Hepatic stellate cell (primary cell): Measurements from ENCODE around the gene SELENOK.

Experiments
- DNase-seq: peaks from one replicate; pipeline ENCODE4 v3.0.0; 2011; ENCODE audit warnings: low spot score

SELENOK gene

GRCh38 chr3:53883008-53883407 lies 8.7 kb downstream of the SELENOK start:
- DNase-seq: no peak

- peak; percentile 88 for DNase-seq
Observed at GRCh38 chr3:53881691-53882593, 9.7 kb downstream of the SELENOK start, which contains the start of gene ACTR8. Gene ACTR8, minus strand, starts transcription at chr3:53882152. Its CDS starts 51 bp downstream, at chr3:53882101.

DNA sequence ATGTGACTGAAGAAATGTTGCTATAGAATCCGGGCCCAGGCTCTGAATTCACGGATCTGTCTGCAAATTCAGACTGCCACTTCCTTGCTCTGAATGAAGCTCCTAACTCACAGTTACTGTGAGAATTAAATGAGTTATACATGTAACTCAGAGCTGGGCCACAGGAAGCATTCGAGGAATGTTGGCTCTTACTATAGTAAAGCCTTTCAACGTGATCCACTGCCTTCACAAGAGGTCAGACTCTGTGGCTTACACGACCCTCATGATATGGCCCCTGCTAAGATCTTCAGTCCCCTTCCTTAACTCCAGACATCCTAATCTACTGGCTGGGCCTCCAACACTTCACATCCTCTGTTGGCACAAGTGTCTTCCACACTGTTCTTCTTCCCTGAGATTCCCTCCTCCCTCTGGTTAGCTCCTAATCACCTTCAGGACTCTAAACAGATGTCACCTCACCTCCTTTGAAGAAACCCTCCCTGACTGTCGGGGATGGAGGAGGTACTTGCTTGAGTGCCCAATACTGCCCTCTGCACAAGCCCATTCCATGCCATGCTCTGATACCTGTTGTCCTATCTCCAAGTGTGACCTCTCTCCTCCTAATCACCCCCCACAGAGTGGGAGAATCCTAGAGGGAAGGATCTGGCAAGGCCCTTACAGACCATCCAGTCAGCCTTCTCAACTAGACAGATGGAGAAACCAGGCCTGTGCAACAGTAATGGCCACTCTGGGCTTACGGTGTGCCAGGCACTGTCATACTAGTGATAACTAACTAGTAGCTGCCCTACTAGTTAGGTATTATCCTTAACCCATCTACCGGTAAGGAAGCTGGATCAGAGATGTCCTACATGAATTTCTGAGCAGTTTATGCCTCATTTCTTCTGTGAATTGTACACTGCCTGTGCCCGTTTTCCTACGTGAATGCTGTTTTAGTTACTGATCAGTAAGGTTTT lies 11.0 kb downstream of the SELENOK start:
- DNase-seq: peak; percentile 15

DNA sequence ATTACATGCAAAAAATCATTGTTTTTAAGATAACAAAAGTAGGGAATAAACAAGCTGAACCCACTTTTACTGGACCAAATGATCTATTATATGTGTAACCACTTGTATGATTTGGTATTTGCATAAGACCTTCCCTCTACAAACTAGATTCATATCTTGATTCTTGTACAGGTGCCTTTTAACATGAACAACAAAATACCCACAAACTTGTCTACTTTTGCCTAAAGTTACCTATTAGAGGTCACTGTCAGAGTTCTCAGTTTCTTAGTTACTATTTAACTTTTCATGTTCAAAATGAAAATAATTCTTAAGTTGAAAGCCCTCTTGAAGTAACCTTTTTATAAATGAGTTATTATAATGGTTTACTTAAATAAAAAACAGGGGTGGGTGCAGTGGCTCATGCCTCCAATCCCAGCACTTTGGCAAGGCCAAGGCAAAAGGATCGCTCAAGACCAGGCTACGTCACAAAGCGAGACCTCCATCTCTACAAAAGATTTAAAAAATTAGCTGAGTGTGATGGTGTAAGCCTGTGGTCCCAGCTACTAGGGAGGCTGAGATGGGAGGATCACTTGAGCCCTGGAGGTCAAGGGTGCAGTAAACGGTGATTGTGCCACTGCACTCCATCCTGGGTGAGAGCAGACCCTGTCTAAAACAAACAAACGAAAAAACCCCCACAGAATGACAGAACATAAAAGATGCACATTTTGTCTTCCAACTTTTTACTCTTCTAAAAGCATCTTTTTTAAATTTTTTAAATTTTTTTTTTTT lies 25.7 kb downstream of the SELENOK start:
- no peak for DNase-seq

GRCh38 chr3:53863145-53863544 lies 28.5 kb downstream of the SELENOK start:
- DNase-seq: no peak

DNA sequence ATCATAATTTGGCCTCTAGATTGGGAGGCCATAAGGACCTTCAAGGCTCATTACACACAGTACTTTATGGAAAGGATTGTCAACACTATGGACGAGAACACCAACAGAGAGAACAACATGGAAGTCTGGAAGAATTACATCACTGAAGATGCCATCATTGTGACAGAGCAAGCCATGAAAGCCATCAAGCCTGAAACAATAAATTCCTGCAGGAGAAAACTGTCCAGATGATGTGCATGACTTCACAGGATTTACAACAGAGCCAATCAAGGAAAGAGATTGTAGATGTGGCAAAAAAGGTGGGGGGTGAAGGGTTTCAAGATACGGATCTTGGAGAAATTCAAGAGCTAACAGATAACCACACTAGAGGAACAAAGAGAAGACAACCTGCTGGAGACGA lies 29.4 kb downstream of the SELENOK start:
- no peak for DNase-seq

GRCh38 chr3:53860196-53860595 lies 31.5 kb downstream of the SELENOK start:
- DNase-seq: no peak

DNA sequence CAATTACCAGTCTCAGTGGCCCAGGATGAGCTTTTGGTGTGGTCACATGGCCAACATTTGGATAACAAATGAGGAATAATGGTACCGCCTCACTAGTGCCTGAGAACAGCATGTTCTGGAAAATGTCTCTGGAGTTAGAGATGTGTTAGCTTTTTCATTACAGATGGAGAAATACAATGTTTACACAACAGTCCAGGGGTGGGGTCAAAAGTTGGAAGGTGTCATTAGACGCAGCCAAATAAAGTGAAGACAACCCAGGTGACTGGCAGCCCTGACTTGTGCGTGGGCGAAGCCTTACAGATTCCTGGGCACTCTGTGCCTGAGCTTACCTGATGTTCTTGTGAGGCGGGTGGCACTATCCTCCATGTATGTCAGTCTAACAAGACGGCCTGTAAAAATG lies 32.5 kb downstream of the SELENOK start:
- no peak for DNase-seq

- no peak for DNase-seq
Observed at GRCh38 chr3:53858096-53858741, 33.4 kb downstream of the SELENOK start.

DNA sequence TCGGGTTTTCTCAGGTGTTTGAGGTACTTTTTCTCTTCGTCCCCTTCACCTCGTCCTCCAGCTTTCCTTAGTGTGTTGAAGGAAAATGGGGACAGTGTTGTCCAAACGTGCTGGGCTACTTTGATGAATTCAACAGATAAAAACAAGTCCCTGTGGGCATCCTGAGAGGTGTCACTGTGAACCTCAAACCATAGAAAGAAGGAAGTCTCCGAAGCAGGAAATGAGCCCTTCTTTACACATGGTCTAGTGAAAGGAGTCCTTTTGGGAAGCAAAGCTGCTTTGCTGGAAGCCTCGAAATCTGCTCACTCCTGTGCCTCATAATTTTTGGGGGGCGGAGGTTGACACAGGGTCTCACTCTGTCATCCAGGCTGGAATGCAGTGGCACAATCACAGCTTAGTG lies 34.7 kb downstream of the SELENOK start:
- no peak for DNase-seq

GRCh38 chr3:53850895-53851294 lies 40.8 kb downstream of the SELENOK start:
- no peak for DNase-seq

DNA sequence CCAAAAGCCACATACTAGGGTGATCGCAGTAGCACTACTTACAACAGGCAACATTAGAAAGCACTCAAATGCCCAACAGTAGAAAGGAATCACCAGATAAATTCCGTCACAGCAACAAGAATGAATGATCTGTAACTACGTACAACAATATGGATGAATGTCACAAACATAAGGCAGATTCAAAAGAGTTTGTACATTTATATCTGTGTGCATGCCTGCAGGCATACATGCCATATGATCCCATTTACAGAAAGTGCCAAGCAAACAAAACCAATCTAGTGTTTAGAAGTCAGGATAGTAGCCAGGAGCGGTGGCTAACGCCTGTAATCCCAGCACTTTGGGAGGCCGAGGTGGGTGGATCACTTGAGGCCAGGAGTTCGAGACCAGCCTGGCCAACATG lies 41.7 kb downstream of the SELENOK start:
- no peak for DNase-seq

DNA sequence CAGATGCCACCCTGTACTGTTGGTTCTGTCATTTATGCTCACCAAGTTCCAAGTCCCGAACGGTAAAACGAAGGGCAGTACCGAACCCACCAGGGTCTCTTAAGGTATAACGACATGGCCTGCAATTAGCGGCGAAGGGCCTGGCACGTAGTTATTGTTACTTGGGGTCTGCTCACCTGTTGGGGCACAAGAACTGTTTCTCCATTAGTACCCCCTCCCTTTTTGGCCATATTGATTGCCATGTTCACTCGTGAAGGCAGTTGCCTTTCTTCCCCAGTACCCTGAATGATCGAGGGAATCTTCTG lies 44.9 kb downstream of the SELENOK start:
- DNase-seq: no peak

DNA sequence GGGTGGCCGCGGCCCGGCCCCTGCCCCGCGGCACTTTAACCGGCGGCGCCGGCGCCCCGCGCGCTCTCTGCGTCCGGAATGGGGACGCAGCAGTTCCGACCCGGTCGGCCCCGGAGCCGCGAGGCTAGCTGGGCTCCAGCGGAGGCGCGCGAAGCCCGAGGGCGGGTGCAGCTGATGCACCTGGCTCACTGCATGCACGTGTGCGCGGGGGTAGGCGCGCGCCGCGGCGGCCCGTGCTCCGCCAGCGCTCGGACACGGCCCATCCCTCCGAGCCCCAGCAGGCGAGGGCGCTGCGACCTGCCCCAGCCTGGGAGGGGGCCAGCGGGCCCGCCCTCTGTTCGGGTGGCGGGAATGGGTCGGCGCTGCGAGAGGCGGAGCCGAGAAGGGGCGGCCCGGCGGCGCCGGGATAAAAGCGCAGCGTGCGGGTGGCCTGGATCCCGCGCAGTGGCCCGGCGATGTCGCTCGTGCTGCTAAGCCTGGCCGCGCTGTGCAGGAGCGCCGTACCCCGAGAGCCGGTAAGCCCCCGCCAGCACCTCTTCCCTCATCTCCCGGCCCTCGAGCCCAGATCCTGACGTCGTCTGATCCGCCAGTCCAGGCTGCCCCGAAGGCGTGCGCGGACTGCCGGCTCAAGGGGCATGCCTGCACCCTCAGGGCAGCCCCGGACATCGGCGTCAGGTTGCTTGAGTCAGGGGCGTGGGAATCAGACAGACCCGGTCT lies 45.4 kb downstream of the SELENOK start, which contains the start of the genes CHDH and IL17RB:
Gene CHDH (minus strand): TSS at position 286 of the 717 bp plus-strand sequence. CDS start 22,411 bp downstream, outside the sequence.
Gene IL17RB (plus strand): TSS at position 435 of the 717 bp plus-strand sequence. CDS start 21 bp downstream, at position 456.
- no peak for DNase-seq

DNA sequence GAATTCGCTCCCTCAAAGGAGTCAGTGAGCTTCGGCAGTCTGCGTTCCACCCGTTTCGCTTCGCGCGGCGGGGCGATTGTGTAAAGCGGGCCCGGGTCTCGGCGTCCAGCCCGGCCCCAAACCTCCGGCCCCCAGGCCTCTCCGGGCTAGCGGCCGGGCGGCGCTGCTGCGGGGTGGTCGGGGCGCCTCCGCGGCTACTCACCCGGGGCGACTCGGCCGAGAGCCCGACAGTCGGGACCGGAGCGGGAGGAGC lies 45.9 kb downstream of the SELENOK start:
- no peak for DNase-seq

DNA sequence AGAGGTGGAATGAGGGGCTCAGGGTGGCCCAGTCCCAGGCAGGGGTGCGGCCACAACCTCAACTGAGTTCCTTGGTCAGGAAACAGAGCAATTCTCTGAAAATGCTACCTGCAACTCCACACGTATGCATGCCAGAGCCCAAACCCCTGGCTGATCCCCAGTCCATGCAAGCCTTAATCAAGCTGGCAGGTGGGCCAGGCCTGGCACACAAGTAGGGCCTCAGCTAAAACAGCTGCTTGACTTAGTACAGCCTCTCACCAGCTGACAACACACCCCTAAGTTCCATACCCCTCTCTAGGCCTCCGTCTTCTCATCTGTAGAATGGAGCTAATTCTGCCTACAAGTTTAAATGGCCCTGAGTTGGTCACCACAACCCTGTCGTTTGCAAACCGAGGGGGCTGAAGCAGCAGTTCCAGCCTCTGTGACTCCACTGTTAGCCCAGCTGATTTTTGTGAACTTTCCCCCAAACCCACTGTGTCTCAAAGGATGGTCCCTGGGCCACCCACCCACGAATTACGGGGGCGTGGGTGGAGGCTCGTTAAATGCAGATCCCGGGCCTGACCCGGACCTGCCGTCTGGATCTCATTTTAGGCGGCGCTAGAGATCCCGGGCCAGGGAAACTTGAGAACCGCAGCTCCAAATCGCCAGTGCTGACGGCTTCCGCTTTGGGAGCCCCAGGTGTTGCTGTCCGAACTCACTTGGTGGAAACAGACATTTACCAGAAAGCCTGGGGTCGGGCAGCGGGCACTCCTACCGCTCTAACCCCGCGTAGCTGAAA lies 46.4 kb downstream of the SELENOK start:
- DNase-seq: peak; percentile 45

DNA sequence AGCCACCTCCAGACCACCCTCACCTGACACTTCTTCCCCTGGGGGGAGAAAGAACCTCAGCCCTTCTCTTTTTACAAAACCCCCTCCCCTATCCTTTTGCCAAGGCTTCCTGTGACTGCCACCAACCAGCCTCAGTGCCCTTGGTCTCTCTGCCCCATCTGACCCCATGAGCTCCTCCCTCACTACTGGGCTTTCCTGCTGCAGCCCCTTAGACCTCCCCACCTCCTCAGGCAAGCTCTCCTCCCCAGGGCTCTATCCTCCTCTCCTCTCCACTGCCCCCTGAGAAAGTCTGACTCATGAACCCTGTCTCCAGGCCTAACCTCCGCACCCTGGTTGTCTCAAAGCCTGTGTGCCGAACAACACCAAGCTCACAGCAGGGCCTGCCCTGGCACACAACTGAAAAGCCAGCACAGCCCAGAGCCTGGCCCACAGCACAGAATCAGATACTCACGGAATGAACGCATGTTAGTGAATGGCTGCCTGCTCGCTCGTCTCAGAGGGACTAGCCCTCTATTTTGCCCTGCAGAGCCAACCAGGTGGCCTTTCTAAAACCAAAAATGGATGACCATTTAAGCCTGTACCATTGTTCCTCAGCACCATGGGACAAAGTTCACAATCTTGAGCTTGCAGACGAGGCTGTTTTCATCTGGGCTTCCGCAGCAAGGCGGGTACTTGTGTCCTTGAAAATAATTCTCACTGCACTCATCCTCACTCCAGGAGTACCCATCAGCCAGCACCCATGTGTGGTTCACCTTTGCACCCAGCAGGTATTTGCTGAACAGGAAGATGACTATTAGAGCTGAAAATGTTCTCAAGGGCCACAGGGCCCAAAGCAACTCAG lies 47.2 kb downstream of the SELENOK start:
- DNase-seq: no peak

- DNase-seq: no peak
Observed at GRCh38 chr3:53843195-53844177, 48.2 kb downstream of the SELENOK start.
